NCI-H748 treated with DMSO at 0.1 percent for 48 hours (cell line): ENCODE data around the gene RPTOR.
"Not testable (repeated sequence)": the region's sequence is repeated elsewhere in the genome, so short reads cannot be mapped to it uniquely, and the experiment has no call there.

ENCODE experiments used
- DNase-seq: peaks from one replicate; lab custom pipeline; 2025; lab: John Stamatoyannopoulos, UW

The RPTOR gene

DNA sequence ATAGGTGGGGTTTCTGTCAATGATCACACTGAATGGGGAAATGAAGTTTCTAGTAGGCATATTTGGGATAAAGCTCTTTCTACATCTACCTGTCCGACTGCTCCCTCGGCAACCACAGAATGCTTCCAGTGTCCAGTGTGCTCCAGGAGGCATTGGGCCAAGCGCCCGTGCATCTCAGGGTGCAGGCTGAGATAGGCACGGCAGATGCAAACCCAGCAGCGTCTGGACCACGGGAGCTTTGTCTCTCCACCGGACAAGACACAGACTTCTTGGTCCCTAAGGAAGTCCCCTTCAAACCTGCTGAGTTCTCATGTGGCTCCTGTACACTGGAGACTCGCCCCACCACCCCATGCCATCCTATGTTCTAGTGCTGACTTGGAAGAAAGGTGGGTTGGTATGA is 202.8 kb downstream of the RPTOR start:
- DNase-seq, result no peak

DNA sequence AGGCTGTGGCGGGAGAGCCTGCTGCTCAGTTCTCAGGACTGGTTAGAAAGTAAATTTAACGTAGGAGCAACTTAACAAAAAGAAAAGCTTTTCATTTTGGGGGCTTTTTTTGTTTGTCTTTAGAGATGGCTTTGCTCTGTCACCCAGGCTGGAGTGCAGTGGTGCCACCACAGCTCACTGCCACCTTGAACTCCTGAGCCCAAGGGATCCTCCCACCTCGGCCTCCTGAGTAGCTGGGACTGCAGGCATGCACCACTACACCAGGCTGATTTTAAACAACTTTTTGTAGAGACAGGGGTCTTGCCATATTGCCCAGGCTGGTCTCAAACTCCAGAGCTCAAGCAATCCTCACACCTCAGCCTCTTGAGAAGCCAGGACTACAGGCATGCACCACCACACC is 205.0 kb downstream of the RPTOR start:
- no peak for DNase-seq

DNA sequence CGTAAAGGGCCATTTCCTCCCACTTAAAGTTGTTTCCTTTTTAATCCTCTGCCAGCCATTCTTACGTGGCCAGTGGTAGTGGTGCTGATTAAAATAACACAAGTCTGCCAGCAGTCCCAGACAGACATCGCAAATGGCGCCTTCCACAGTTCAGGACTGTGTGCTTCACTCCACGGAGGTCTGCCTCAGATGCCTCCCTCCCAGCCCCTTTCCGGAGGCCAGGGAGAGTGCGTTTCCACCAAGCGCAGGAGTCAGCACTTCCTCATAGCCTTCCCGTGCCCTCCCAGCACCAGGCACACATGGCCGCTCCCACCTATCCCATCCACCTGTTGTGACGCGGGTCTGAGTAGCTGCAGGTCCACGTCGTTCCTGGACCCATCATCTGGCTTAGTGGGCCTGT is 205.6 kb downstream of the RPTOR start:
- DNase-seq, result no peak

DNA sequence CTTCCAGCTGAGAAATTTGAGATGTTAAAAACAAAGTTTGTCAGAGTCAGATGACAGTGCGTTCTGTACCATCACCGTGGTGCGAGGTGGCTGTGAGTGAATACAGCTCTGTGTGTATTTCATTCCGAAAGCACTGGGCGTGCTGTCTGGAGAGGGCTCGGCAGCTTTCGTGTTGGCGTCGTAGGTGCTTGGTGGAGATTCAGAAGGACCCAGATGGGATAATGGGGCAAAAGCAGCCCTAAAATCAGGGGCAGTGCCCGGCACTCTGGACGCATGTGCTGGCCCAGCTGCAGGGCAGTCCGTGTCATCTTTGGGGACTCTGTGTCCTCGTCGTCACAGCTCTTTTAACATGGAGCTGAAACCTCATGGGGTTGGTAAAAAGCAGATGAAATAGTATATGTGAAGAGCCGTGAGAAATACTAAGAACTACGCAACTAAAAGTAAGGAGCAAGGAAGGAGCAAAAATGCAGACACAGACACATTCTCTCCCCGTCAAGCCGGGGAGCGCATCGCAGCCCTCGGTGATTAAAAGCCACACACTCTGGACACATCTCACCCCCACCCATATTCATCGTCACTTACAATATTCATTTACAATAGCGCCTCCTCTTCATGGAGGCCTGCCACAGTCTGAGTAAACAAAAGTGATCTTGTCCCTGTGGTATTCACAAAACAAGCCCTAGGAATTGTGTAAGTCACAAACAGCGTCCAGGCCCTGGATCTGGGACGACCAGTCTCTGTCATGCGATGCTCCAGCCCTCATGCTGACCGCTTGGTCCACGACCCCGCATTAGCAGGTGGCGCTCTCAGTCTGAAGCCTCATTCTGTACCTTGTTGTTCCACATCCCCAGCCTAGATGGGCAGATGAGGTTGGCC is 206.7 kb downstream of the RPTOR start:
- no peak for DNase-seq

DNA sequence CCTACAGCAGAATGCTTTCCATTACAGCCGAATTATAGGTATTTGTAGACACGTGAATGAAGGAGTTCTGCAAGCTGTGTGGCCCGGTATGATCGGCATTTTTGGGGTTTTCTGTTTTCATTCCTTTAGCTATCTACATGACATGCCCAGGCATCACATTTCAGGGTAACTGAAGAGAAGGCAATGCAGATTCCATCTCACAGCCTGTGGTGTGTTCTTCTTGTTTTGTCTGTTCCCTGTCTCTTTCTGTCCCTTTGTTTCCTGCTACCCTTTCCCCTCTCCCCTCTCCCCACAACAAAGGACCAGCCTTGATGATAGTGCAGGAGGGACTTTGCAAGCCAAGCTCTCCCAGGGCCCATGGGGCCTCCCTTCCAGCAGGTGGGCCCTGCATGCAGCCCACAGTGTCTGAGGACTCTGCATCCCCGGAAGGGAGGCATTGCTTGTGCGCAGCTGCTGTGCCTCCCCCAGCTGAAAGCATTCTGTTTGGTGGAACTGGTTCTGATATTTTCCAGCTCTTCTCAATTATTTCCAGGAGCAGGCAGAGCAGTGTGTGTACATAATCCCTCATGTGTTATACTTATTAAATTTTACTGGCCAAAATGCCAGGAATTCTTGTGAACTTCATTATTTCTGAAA is 207.4 kb downstream of the RPTOR start:
- DNase-seq, result no peak

DNA sequence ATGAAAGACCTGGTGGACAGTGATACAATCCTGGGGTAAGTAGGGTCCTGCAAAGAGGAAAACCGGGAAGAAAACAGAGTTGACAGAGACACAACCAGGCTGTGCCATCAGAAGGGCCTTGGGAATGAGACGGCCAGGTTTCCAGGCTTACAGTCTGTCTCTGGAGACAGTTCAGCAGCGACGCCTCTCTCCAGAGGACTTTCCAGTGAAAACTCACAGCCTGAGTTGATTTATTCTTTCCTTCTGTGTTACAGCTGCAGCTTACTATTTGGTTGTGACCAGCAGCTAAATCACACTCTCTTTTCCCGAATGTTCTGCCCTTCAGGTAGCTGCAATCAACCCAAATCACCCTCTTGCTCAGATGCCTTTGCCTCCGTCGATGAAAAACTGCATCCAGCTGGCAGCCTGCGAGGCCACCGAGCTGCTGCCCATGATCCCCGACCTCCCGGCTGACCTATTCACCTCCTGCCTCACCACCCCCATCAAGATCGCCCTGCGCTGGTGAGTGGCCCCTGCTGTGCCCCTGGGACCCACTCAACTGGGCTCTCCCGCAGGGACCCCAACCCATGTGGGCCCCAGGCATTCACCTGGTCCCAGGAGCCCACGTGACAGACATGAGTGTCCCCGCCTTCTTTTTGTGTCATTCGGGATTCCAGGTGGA is 209.2 kb downstream of the RPTOR start:
- DNase-seq, result no peak

DNA sequence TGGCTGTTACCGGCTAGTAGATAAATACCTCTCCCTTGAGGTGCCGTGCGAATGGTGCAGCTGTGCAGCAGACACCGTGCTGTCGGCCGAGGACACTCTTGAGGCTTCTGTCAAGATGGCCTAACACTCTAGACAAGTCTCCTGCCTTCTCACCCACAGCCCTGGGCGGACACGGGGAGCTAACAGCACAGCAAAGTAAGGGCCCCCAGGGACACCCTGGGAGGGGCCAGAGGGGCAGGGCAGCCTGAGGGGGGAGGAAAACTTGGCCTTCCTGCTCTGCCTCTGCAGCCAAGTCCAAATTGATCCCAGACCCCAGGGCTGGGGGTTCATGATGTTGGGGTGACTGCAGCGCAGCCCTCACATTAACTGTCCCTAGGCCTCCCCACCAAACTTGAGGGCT is 210.2 kb downstream of the RPTOR start:
- DNase-seq, result no peak

DNA sequence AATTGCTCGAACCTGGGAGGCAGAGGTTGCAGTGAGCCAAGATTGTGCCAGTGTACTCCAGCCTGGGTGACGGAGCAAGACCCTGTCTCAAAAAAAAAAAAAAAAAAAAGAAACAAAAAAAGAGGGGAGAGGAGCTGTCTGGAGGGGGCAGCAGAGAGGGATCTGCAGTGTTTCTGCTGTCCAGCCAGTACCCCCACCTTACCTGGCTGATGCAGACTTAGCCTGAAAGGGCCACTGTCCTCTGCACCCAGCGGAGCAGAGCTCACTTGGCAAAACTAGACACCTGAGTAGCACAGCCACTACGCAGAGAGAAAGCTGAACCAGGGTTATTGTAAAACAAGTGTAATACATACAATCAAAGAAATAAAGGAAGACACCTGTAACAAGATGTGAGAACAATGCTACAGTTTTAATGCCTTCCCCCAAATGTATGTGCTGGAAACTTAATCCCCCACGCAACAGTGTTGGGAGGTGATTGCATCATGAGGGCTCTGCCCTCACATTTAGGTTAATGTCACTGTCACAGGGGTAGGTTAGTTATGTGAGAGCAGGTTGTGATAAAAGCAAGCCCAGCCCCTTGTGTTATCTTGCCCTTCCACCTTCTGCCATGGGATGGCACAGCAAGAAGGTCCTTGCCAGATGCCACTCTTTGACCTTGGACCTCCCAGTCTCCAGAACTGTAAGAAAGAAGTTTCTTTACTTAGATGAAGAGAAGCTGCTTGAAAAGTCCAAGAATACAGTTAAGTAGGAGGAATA is 211.2 kb downstream of the RPTOR start:
- DNase-seq, result no peak

DNA sequence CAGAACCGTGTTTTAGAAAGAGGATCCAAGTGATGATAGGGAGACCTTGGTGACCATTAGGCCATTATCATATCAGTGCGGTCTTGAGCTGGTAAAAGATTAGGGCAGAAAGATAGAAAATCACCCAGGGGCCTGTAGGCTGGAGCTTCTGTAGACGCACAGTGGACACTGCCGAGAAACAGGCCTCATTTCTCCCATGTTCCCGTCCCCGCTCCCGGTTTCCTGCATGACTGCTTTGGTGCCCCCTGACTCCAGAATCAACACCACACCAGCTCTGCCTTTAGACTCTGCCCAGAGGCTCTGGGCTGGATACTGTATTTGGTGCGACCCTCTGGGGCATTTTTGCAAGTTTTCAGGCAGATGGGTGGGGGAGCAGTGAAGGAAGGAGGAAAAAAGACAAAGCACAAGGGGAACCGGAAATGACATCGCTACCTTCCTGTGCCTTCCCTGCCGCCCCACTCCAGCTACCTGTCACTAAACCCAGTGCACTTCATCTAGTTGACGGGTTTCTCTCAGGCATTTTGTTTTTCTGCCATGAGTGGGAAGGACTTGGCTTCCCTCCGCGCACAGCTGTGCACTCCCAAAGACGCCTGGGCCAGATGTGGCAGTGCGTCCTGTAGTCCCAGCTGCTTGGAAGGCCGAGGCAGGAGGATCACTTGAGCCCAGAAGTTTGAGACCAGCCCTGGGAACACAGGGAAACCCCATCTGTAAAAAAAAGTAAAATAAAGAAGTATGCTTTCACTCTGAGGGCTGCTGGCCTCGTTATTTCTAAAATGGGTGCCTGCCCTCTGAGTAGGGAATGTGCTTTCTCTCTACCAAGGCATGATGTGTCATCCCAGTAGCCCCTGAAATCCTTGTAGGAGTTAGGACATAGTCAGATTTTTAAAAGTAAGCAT is 214.1 kb downstream of the RPTOR start:
- DNase-seq, result no peak

DNA sequence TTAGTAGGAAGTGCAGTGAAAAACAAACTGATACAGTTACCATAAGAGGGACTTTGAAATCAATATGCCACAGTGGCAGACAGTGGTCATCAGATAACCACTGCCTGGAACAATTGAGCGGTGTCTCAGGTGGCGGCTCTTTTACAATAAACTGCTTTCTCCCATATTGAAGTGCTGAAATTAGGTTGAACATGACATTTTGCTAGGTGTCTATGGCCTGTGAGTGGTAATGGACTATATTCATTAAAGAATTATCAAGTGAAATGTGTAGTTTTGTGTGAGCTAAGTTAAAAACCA is 214.7 kb downstream of the RPTOR start:
- DNase-seq, result no peak

DNA sequence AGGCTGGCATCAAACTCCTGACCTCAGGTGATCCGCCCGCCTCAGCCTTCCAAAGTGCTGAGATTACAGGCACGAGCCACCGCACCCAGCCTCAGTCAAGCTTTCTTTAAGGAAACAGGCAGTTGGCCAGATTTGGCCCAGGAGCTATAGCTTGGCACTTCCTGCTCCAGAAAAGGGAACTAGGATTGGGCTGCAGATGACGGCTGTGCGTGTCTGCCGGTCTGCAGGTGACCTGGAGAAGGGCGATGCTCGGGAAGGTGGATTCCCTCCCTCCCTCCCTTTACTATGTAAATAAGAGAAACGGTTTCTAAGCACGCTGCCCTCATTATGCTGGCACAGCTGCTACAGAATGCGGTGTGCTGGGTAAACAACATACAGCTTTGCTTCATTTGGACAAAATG is 215.9 kb downstream of the RPTOR start:
- DNase-seq, result peak; percentile 73

DNA sequence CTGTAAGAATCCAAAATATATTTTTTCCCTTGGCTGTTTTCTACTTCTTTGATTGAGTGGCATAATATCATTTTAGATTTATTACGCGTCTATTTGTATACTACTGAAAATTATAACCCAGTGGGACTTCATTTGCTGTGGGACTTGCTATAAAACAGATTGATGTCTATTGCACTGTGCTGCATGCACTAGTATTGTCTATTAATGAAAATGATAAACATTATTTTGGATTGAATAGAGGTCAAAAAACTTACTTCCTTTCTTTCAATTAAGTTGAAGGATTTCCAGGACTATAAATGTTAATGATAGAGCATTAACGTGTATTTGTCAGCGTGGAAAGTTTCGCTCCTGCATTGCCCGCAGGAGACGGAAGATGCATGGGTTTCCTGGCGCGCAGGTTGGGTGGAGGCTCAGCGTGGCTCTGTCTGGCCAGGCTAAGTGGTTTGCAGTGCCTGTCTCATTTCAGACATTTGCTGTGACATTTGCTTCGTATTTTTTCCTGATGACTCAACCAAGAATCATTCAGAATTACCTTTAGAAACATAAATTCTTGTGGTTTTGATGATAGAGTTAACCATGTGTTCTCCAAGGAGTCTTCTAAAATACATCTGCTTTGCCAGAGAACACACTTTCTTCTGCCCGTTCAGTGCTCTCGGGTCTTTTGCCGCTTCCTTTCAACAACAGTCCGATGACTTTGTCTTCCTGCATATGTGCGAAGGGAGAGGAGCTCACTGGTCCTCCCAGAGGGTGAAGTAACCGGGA is 216.7 kb downstream of the RPTOR start:
- DNase-seq, result peak; percentile 17

DNA sequence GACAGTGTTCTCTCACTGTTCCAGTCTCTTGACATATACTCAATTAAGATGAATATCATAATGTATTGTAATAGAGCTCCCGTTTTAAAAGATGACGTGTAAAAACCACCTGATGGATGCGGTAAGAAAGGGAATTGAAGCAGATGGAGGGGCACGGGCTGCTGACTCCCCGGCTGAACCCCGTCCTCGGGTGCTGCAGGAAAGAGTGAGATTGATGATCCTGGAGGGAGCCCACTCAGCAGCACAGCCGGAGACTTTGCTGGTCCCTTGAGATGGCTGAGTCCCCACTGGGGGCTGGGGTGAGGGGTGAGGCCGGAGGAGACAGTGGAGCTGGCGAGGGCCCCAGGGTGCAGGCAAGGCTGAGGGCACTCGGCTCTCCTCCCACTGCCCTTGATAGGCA is 217.4 kb downstream of the RPTOR start:
- no peak for DNase-seq

DNA sequence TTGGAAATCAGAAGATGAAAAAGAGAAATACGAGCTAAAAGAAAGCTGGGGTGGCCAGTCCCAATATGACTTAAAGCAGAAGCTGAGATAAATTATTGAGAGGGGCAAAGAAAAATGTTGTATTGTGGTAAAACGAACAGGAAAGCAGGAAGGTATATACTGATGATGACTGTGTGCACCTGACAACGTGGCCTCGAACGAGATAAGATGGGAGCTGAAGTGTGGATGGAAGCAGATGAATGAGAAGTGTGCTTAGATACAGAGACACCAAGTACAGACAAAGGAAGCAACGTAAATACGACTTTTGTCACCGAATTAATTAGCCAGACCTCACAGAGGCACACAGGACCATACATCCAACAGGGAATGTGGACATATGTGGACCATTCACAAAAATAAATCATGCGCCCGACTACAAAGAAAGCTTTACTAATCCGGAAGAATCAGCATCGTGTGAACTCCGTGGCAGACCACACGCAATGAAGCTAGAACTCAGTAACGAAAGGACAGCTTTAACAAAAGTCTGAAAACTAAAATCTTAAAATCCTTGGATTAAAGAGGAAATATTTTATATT is 218.7 kb downstream of the RPTOR start:
- DNase-seq, result no peak

DNA sequence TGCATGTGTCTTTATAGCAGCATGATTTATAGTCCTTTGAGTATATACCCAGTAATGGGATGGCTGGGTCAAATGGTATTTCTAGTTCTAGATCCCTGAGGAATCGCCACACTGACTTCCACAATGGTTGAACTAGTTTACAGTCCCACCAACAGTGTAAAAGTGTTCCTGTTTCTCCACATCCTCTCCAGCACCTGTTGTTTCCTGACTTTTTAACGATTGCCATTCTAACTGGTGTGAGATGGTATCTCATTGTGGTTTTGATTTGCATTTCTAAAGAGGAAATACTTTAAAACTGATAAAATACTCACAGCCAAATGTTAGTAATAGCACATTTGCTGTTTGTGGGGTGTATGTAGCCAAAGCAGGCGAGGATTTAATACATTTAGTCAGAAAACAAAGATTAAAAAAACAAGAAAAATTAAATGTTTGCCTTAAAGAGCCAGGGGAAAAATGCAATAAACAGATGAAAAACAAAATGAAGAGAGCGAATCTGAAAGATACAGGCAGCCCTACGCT is 220.0 kb downstream of the RPTOR start:
- not testable (repeated sequence) for DNase-seq

DNA sequence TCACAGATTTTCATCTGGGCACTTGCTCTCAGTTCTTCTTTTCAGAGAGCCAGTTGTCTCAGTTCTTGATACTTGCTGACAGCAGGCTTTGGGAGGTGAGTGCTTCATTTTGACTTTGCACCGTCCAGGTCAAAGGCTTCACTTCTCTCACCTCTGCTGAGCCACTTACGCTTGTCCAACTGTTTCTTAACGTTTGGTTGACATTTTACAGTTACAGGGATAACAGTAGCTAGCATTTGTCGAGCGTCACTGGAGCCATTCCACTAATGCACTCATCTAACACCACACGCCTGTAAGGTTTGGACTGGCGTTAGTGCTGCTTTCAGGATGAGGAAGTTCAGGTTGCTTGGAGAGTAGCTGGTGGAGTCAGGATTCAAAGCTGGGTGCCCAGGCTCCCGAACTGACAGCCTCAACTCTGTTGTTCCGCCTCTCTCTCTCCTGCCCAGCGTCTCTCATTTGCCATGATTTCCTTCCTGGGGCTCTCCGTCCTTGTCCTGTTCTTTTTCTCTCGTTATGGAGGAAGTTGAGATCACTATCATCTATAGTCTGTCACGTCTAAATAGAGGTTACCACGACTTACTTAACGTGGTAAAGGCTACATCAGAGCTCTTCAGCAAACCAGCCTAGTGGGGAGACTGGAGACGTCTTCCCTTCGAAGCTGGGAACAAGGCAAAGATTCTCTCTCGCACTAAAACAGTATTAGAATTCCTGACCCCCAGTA is 220.8 kb downstream of the RPTOR start:
- no peak for DNase-seq

DNA sequence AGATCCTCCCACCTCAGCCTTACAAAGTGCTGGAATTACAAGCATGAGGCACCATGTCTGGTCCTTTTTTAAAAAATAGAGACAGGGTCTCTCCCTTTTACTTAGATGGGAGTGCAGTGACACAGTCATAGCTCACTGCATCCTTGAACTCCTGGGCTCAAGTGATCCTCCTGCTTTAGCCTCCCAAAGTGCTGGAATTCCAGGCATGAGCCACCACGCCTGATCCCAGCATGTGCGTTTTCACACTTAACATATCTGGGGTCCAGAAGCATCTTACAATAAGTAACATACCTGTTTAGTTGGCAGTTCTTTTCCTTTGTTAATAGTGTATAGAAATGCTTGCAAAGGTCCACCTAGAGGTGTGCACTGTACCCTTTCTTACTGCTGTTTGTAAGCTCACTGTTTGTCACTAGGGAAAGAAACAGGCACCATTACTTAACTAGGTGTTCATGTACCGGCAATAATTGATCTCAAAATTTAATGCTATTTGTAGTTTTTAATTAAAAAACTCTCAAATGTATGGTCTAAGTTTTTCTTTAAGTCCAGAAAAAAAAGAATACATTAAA is 221.7 kb downstream of the RPTOR start:
- DNase-seq, result no peak

DNA sequence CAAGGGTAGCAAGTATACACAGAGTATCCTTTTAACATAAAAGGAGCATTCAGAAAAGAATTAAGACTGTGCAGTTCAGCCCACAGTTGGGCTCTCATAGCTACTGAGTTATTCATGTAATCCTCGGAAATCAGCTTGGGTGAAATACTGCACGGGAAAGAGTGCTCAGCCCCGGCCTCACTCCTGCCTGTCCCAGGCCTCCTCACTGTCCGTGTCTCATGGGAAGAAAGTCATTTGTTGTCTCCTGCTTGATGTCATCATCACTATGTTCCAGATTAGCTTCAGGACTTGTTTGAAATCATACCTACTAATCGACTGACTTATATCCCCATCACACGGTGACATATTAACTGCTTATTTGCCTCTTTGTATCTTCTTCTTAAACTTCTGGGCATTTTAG is 223.8 kb downstream of the RPTOR start:
- DNase-seq, result no peak

DNA sequence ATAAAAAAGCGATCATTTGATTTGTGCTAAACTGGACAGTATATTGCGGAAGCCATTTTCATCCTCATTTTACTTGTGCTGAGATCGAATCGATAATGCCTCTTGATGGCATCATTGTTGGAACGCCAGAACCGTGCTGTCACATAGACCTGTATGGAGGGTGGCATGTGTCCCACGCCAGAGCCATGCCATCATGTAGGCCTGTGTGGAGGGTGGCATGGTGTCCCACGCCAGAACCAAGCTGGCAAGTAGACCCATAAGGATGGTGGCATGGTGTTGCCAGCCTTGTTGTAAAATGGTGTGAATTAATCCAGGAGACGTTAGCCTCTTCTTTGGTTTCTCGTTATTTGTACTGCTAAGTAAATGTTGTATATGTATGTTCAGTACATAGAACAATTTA is 224.3 kb downstream of the RPTOR start:
- no peak for DNase-seq
